Measurements from ENCODE around the gene DLG2. TPM values are rescaled to one million over a fixed set of nuclear protein-coding genes. Genes with fewer than 3 reads are reported as not detected.

DLG2 gene
- total RNA-seq, 1 donor = 3.0 TPM

DNA sequence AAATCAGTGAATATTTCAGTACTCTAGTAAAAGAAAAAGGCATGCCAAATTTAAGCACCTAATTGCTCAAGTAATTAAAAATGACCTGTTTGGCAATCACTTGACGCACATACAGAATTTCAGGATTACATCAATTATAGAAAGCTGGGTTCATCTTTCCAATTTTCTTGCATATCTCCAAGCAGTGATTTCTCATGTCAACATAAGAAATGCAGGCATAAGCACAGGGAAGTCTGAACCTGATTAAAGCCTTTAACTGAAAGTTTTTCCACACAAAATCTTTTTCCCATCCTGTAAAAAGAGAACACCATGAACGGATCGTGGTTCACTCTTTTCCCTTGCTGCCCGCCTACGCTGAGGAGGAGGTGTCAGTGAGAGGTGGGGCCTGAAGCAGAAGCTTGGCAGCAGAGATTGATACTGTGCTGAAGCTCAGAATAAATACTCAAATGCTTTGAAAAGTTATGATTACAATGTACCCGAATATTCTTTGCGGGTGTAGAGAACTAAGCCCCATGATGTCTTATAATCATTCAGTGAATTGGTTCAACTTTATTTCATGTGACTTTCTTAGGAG, 1636.9 kb downstream of the DLG2 start:
- DNase-seq (ENCODE audit: low read depth) = no peak
- H3K4me3 ChIP-seq (ENCODE audit: low read depth, low read length) = no peak overlapping the region
- TF ChIP-seq, protein P1, sequence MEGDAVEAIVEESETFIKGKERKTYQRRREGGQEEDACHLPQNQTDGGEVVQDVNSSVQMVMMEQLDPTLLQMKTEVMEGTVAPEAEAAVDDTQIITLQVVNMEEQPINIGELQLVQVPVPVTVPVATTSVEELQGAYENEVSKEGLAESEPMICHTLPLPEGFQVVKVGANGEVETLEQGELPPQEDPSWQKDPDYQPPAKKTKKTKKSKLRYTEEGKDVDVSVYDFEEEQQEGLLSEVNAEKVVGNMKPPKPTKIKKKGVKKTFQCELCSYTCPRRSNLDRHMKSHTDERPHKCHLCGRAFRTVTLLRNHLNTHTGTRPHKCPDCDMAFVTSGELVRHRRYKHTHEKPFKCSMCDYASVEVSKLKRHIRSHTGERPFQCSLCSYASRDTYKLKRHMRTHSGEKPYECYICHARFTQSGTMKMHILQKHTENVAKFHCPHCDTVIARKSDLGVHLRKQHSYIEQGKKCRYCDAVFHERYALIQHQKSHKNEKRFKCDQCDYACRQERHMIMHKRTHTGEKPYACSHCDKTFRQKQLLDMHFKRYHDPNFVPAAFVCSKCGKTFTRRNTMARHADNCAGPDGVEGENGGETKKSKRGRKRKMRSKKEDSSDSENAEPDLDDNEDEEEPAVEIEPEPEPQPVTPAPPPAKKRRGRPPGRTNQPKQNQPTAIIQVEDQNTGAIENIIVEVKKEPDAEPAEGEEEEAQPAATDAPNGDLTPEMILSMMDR (IDR thresholded peaks at IDR 0.05; ENCODE audit: insufficient read depth, low read length) = no peak

DNA sequence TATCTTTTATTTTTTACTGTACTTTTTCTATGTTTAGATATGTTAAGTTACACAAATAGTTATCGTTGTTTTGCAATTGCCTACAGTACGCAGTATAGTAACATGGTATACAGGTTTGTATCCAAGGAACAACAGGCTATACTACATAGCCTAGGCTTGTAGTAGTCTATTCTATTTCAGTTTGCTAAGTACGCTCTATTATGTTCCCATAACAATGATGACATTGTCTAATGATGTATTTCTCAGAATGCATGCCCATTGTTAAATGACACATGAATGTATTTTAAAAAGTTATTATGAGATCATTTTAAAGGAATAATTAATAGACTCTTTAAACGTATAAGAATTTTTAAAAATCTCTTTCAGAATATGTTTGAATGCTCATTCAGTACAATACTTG, 1644.3 kb downstream of the DLG2 start:
- H3K4me3 ChIP-seq (ENCODE audit: low read depth, low read length) = no peak overlapping the region
- TF ChIP-seq, protein P1 (IDR thresholded peaks at IDR 0.05; ENCODE audit: insufficient read depth, low read length) = no peak
- DNase-seq (ENCODE audit: low read depth) = no peak

DNA sequence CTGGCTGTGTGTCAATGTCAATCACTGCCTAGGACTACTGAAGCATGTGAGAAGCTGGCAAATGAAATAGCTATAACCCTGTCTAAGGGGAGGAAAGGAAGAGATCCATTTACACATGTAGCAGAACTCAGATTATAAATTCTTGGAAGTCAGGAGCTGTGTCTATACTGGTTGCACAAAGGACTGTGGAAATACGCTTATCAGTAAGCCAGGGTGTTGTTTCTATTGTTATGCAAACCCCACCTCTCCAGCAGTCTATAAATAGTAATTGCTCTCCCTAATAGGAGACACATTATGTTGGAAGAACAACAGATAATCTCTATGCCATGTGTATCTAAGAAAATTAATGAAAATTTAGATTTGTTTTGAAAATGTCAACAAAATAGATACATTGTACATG, 1647.6 kb downstream of the DLG2 start:
- DNase-seq (ENCODE audit: low read depth) = no peak
- no peak overlapping the region for H3K4me3 ChIP-seq (ENCODE audit: low read depth, low read length)
- TF ChIP-seq, protein P1 (IDR thresholded peaks at IDR 0.05; ENCODE audit: insufficient read depth, low read length) = no peak

DNA sequence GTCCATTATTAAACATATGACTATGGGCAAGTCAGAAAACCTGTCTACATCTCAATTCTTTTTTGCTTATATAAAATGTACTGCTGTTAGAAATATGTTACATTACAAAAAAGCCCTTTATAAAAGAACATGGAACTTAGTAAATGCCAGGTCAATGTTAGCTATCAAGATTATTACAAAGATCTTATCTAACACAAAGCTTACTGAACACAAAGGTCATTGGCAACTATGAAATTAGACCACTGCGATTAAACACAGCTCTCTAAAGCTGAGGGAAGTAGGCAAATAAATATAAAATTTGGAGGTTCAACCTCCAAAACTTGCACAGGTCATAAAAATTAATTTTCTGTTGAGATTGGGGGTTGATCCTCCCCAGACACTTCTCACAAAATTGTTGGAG, 1648.2 kb downstream of the DLG2 start:
- no peak for DNase-seq (ENCODE audit: low read depth)
- H3K4me3 ChIP-seq (ENCODE audit: low read depth, low read length) = no peak overlapping the region
- TF ChIP-seq, protein P1 (IDR thresholded peaks at IDR 0.05; ENCODE audit: insufficient read depth, low read length) = no peak

DNA sequence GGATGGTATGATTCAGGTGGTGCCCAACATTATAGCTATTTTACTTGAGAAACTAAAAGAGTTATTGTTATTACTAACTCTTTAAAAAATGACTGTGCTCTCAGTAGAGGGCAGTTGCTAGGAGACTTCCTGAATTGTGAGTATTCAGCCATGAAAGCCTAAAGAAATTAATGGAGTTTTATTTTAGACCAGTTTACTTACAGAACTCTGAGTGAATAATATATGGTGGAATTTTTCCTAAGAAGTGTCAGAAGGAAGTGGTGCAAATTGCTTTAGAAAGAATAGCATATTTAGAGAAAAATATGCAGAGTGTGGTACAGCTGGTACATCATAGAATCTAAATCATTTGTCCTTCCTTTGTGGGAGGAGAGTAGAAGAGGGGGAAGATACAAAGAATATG, 1651.1 kb downstream of the DLG2 start:
- no peak overlapping the region for H3K4me3 ChIP-seq (ENCODE audit: low read depth, low read length)
- no peak for DNase-seq (ENCODE audit: low read depth)
- TF ChIP-seq, protein P1 (IDR thresholded peaks at IDR 0.05; ENCODE audit: insufficient read depth, low read length) = no peak

DNA sequence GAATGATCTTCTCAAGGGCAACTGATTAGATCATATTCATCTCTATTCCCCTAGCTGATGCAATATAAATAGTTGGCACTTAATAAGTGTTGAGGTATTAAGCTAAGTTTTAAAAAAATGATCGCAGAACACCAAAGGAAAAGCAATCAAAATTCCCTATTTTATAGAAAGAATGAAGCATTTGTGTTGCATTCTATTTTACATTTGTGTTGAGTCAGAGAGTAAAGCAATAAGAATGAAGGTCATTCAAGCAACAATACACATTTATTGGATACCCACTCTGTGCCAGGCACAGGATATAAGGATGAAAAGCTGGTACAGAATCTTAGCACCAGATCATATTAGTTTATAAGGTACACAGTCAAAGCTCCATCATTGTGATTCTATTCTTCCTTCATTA, 1654.6 kb downstream of the DLG2 start:
- H3K4me3 ChIP-seq (ENCODE audit: low read depth, low read length) = no peak overlapping the region
- TF ChIP-seq, protein P1 (IDR thresholded peaks at IDR 0.05; ENCODE audit: insufficient read depth, low read length) = no peak
- DNase-seq (ENCODE audit: low read depth) = no peak

DNA sequence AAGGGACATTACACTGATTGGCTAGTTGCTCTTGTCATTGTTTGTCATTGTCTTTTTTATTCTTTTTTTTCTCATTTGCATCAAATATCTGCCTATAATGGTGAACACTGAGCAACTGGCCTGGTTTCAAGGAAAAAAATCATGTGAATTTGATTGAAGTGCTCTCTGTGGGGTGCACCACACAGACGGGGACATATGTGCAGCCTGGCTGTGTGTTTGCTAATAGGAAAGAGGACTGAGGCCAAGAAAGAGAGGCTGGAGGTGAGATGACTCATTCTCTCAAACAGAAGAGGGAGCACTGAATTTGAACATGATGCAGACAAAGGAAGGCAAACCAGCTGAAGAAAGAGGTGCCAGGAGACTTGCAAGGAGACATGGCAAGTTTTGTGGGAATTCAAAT, 1656.1 kb downstream of the DLG2 start:
- peak; percentile 2 for DNase-seq (ENCODE audit: low read depth)
- TF ChIP-seq, protein P1 (IDR thresholded peaks at IDR 0.05; ENCODE audit: insufficient read depth, low read length) = no peak
- H3K4me3 ChIP-seq (ENCODE audit: low read depth, low read length) = no peak overlapping the region
